NCI-H1436 (cell line): ENCODE measurements around the gene SCN4B.
A peak's percentile ranks its signal among the peaks of the same experiment; 100 is the strongest.

Source experiments
- DNase-seq: peaks from one replicate; lab custom pipeline; 2025; lab: John Stamatoyannopoulos, UW

SCN4B gene

GRCh38 chr11:118099838-118100556 is 52.6 kb downstream of the SCN4B start:
- DNase-seq = no peak

- DNase-seq = peak; percentile 68
These were observed 53.4 kb downstream of the SCN4B start for GRCh38 chr11:118098996-118099837.

GRCh38 chr11:118095967-118096367 is 56.7 kb downstream of the SCN4B start:
- DNase-seq = no peak

- DNase-seq = no peak
These were observed 57.1 kb downstream of the SCN4B start for GRCh38 chr11:118095493-118095892.

GRCh38 chr11:118092907-118093571 is 59.6 kb downstream of the SCN4B start:
- no peak for DNase-seq

GRCh38 chr11:118091690-118092089 is 60.9 kb downstream of the SCN4B start:
- DNase-seq = no peak

GRCh38 chr11:118090545-118091162 is 62.0 kb downstream of the SCN4B start:
- no peak for DNase-seq

GRCh38 chr11:118088531-118088930 is 64.1 kb downstream of the SCN4B start:
- no peak for DNase-seq

- no peak for DNase-seq
These were observed 64.7 kb downstream of the SCN4B start for GRCh38 chr11:118087931-118088330.

GRCh38 chr11:118086913-118087768 is 65.5 kb downstream of the SCN4B start, which contains the start of gene SMIM35:
SMIM35 (minus strand) TSS chr11:118086963; CDS start chr11:118086757, 206 bp downstream.
- DNase-seq = peak; percentile 82

GRCh38 chr11:118084656-118085055 is 68.0 kb downstream of the SCN4B start:
- DNase-seq = no peak

GRCh38 chr11:118084247-118084646 is 68.4 kb downstream of the SCN4B start:
- no peak for DNase-seq
